Effector memory CD8-positive, alpha-beta T cell (primary cell): ENCODE data around the gene ASB2.

Experiments used
- ATAC-seq: fragments of 150-1000 bp; cut with Tn5 transposase; replicated peaks from 2 replicates; pipeline ENCODE4 v1.10.0; 2021; ENCODE audit warnings: mild to moderate bottlenecking, moderate library complexity
- DNase-seq, 3 experiments: peaks; one replicate each; pipeline ENCODE4 v3.0.0; 2021
- H3K27ac Mint-ChIP-seq, 2 donors: one replicate each; pipeline ENCODE4 v1.8.0; 2022; ENCODE audit warnings: mild to moderate bottlenecking in 2 of 2, mixed read lengths in 2 of 2, moderate library complexity in 2 of 2
- H3K27me3 Mint-ChIP-seq, 2 donors: one replicate each; pipeline ENCODE4 v1.8.0; 2022; ENCODE audit warnings: mixed read lengths in 2 of 2
- H3K36me3 Mint-ChIP-seq: one replicate; pipeline ENCODE4 v1.8.0; 2022; ENCODE audit warnings: mild to moderate bottlenecking, moderate library complexity, mixed read lengths; ENCODE audit not compliant: insufficient read depth
- H3K4me1 Mint-ChIP-seq, 2 donors: one replicate each; pipeline ENCODE4 v1.8.0; 2022; ENCODE audit warnings: low read depth in 2 of 2, mixed read lengths in 2 of 2
- H3K4me3 Mint-ChIP-seq, 2 donors: one replicate each; pipeline ENCODE4 v1.8.0; 2022; ENCODE audit warnings: mild to moderate bottlenecking in 2 of 2, mixed read lengths in 2 of 2, moderate library complexity in 2 of 2
- H3K9me3 Mint-ChIP-seq, 2 donors: one replicate each; pipeline ENCODE4 v1.8.0; 2022; ENCODE audit warnings: mixed read lengths in 2 of 2

Gene ASB2

GRCh38 chr14:93927800-93928145 lies 48.6 kb downstream of the ASB2 start:
- Mint-ChIP-seq H3K4me3 (no peak overlapping the region), H3K36me3 (peaks cover 5% of the 10 kb centered on the region), H3K4me1 (no peaks in the 10 kb centered on the region), H3K9me3 (no peaks in the 10 kb centered on the region), H3K27me3 (no peaks in the 10 kb centered on the region), H3K27ac (no peak overlapping the region)
- ATAC-seq, result no peak
- no peak for DNase-seq

GRCh38 chr14:93926873-93927799 lies 49.2 kb downstream of the ASB2 start, which contains the start of gene FAM181A:
TSS of gene FAM181A (plus strand) at chr14:93927344. CDS start at chr14:93928286, 942 bp downstream.
- H3K27ac Mint-ChIP-seq, result no peak within 1 kb of the TSS
- H3K4me3 Mint-ChIP-seq, result no peak within 1 kb of the TSS
- DNase-seq (no peak), ATAC-seq (no peak)
- no peaks in the 10 kb centered on the region for H3K4me1 Mint-ChIP-seq
- H3K9me3 Mint-ChIP-seq, result no peaks in the 10 kb centered on the region
- peaks cover 2% of the 10 kb centered on the region for H3K36me3 Mint-ChIP-seq
- no peaks in the 10 kb centered on the region for H3K27me3 Mint-ChIP-seq

GRCh38 chr14:93926245-93926872 lies 50.0 kb downstream of the ASB2 start:
- ATAC-seq (no peak), DNase-seq (no peak)
- Mint-ChIP-seq H3K4me3 (no peak overlapping the region), H3K9me3 (no peaks in the 10 kb centered on the region), H3K4me1 (no peaks in the 10 kb centered on the region), H3K27me3 (no peaks in the 10 kb centered on the region), H3K27ac (no peak overlapping the region), H3K36me3 (peaks cover 2% of the 10 kb centered on the region)

- ATAC-seq (no peak), DNase-seq (no peak)
- Mint-ChIP-seq H3K27me3 (no peaks in the 10 kb centered on the region), H3K4me3 (no peak overlapping the region), H3K27ac (no peak overlapping the region), H3K4me1 (no peaks in the 10 kb centered on the region), H3K36me3 (peaks cover 2% of the 10 kb centered on the region), H3K9me3 (no peaks in the 10 kb centered on the region)
Measured at GRCh38 chr14:93925374-93925895, 50.9 kb downstream of the ASB2 start.

GRCh38 chr14:93924592-93925355 lies 51.6 kb downstream of the ASB2 start:
- H3K4me3 Mint-ChIP-seq, result no peak overlapping the region
- no peaks in the 10 kb centered on the region for H3K4me1 Mint-ChIP-seq
- H3K9me3 Mint-ChIP-seq, result peaks cover 0 to under 1% of the 10 kb centered on the region in 2 donors
- no peaks in the 10 kb centered on the region for H3K27me3 Mint-ChIP-seq
- H3K27ac Mint-ChIP-seq, result no peak overlapping the region
- no peak for ATAC-seq
- H3K36me3 Mint-ChIP-seq, result peaks cover 2% of the 10 kb centered on the region
- no peak for DNase-seq

- Mint-ChIP-seq H3K4me1 (no peaks in the 10 kb centered on the region), H3K36me3 (peaks cover 2% of the 10 kb centered on the region)
Measured at GRCh38 chr14:93923626-93924025, 52.7 kb downstream of the ASB2 start.

GRCh38 chr14:93921001-93921806 lies 55.2 kb downstream of the ASB2 start:
- H3K4me3 Mint-ChIP-seq, result no peak overlapping the region
- DNase-seq (no peak), ATAC-seq (no peak)
- no peak overlapping the region for H3K27ac Mint-ChIP-seq
- H3K4me1 Mint-ChIP-seq, result no peaks in the 10 kb centered on the region
- H3K9me3 Mint-ChIP-seq, result peaks cover 0 to 5% of the 10 kb centered on the region in 2 donors
- H3K27me3 Mint-ChIP-seq, result peaks cover 14 to 27% of the 10 kb centered on the region in 2 donors
- peaks cover 2% of the 10 kb centered on the region for H3K36me3 Mint-ChIP-seq

More at GRCh38 chr14:93923626-93924025, 52.7 kb downstream of the ASB2 start:
- H3K9me3 Mint-ChIP-seq, result peaks cover 0 to 5% of the 10 kb centered on the region in 2 donors
- peaks cover 0 to 3% of the 10 kb centered on the region in 2 donors for H3K27me3 Mint-ChIP-seq
- no peak for ATAC-seq
- H3K4me3 Mint-ChIP-seq, result no peak overlapping the region
- no peak for DNase-seq
- H3K27ac Mint-ChIP-seq, result no peak overlapping the region

GRCh38 chr14:93917141-93917540 lies 59.2 kb downstream of the ASB2 start:
- H3K36me3 Mint-ChIP-seq, result no peaks in the 10 kb centered on the region
- no peak overlapping the region for H3K4me3 Mint-ChIP-seq
- DNase-seq, result no peak
- H3K4me1 Mint-ChIP-seq, result no peaks in the 10 kb centered on the region
- H3K27me3 Mint-ChIP-seq, result peaks cover 14 to 44% of the 10 kb centered on the region in 2 donors
- no peak overlapping the region for H3K27ac Mint-ChIP-seq
- peaks cover 2 to 5% of the 10 kb centered on the region in 2 donors for H3K9me3 Mint-ChIP-seq
- no peak for ATAC-seq

- no peak overlapping the region for H3K27ac Mint-ChIP-seq
- peaks cover 14 to 44% of the 10 kb centered on the region in 2 donors for H3K27me3 Mint-ChIP-seq
- no peaks in the 10 kb centered on the region for H3K4me1 Mint-ChIP-seq
- H3K36me3 Mint-ChIP-seq, result no peaks in the 10 kb centered on the region
- DNase-seq, result no peak
- ATAC-seq, result no peak
- peaks cover 2 to 5% of the 10 kb centered on the region in 2 donors for H3K9me3 Mint-ChIP-seq
- H3K4me3 Mint-ChIP-seq, result no peak overlapping the region
Measured at GRCh38 chr14:93916498-93916897, 59.9 kb downstream of the ASB2 start.

GRCh38 chr14:93915800-93916199 lies 60.6 kb downstream of the ASB2 start:
- H3K4me3 Mint-ChIP-seq, result no peak overlapping the region
- peak overlapping the region in 1 of 2 donors; percentile 39 for H3K27ac Mint-ChIP-seq
- peaks cover 2 to 5% of the 10 kb centered on the region in 2 donors for H3K9me3 Mint-ChIP-seq
- DNase-seq, result no peak
- ATAC-seq, result no peak
- peaks cover under 1% of the 10 kb centered on the region for H3K36me3 Mint-ChIP-seq
- H3K27me3 Mint-ChIP-seq, result peaks cover 14 to 45% of the 10 kb centered on the region in 2 donors
- H3K4me1 Mint-ChIP-seq, result no peaks in the 10 kb centered on the region

GRCh38 chr14:93915070-93915705 lies 61.2 kb downstream of the ASB2 start:
- DNase-seq (no peak), ATAC-seq (no peak)
- peaks cover 2% of the 10 kb centered on the region for H3K36me3 Mint-ChIP-seq
- peaks cover 14 to 51% of the 10 kb centered on the region in 2 donors for H3K27me3 Mint-ChIP-seq
- peaks cover 2 to 5% of the 10 kb centered on the region in 2 donors for H3K9me3 Mint-ChIP-seq
- peak overlapping the region in 1 of 2 donors; percentile 39 for H3K27ac Mint-ChIP-seq
- H3K4me1 Mint-ChIP-seq, result no peaks in the 10 kb centered on the region
- H3K4me3 Mint-ChIP-seq, result no peak overlapping the region

GRCh38 chr14:93914278-93914677 lies 62.1 kb downstream of the ASB2 start:
- Mint-ChIP-seq H3K27me3 (peaks cover 14 to 59% of the 10 kb centered on the region in 2 donors), H3K4me3 (no peak overlapping the region), H3K9me3 (peaks cover 0 to 2% of the 10 kb centered on the region in 2 donors), H3K36me3 (peaks cover 2% of the 10 kb centered on the region), H3K27ac (no peak overlapping the region), H3K4me1 (no peaks in the 10 kb centered on the region)
- ATAC-seq (no peak), DNase-seq (no peak)
